Ammon's horn (tissue), 1 donor: ENCODE results near the gene PCDHGA6.
A peak's percentile ranks its signal among the peaks of the same experiment; 100 is the strongest.
"Not testable (repeated sequence)": the region's sequence is repeated elsewhere in the genome, so short reads cannot be mapped to it uniquely, and the experiment has no call there.

Experiments
- DNase-seq: peaks from one replicate; pipeline ENCODE4 v3.0.0-alpha.2; 2016; ENCODE audit warnings: low spot score

The PCDHGA6 gene

GRCh38 chr5:141394401-141395187, 20.9 kb downstream of the PCDHGA6 start:
- DNase-seq, result not testable (repeated sequence)

- not testable (repeated sequence) for DNase-seq
Measured at GRCh38 chr5:141397756-141398551, 24.3 kb downstream of the PCDHGA6 start, which contains the start of gene PCDHGB5. PCDHGB5 (plus strand) TSS chr5:141397947; CDS start chr5:141398128, 181 bp downstream.

- DNase-seq, result no peak
Measured at GRCh38 chr5:141398608-141399007, 24.9 kb downstream of the PCDHGA6 start.

- DNase-seq, result no peak
Measured at GRCh38 chr5:141399555-141400258, 26.0 kb downstream of the PCDHGA6 start.

- DNase-seq, result peak; percentile 11
Measured at GRCh38 chr5:141402553-141403243, 29.0 kb downstream of the PCDHGA6 start, which contains the start of gene PCDHGA9. PCDHGA9 (plus strand) TSS chr5:141402778; CDS start chr5:141402953, 175 bp downstream.

- no peak for DNase-seq
Measured at GRCh38 chr5:141403387-141403786, 29.7 kb downstream of the PCDHGA6 start.

- not testable (repeated sequence) for DNase-seq
Measured at GRCh38 chr5:141407790-141408505, 34.3 kb downstream of the PCDHGA6 start, which contains the start of gene PCDHGB6. PCDHGB6 (plus strand) TSS chr5:141408021; CDS start chr5:141408203, 182 bp downstream.

GRCh38 chr5:141409598-141410306, 36.1 kb downstream of the PCDHGA6 start:
- no peak for DNase-seq

- DNase-seq, result no peak
Measured at GRCh38 chr5:141411575-141411974, 37.9 kb downstream of the PCDHGA6 start.

- DNase-seq, result no peak
Measured at GRCh38 chr5:141412854-141413539, 39.3 kb downstream of the PCDHGA6 start, which contains the start of gene PCDHGA10. PCDHGA10 (plus strand) TSS chr5:141412987; CDS start chr5:141413176, 189 bp downstream.

- no peak for DNase-seq
Measured at GRCh38 chr5:141413540-141414069, 39.9 kb downstream of the PCDHGA6 start.

GRCh38 chr5:141414548-141415274, 41.0 kb downstream of the PCDHGA6 start:
- DNase-seq, result not testable (repeated sequence)

GRCh38 chr5:141415275-141415618, 41.6 kb downstream of the PCDHGA6 start:
- DNase-seq, result not testable (repeated sequence)

- peak; percentile 51 for DNase-seq
Measured at GRCh38 chr5:141417494-141418172, 43.9 kb downstream of the PCDHGA6 start, which contains the start of gene PCDHGB7. PCDHGB7 (plus strand) TSS chr5:141417677; CDS start chr5:141417860, 183 bp downstream.

GRCh38 chr5:141419074-141419880, 45.6 kb downstream of the PCDHGA6 start:
- no peak for DNase-seq

- no peak for DNase-seq
Measured at GRCh38 chr5:141420855-141421488, 47.3 kb downstream of the PCDHGA6 start, which contains the start of gene PCDHGA11. PCDHGA11 (plus strand) TSS chr5:141421051; CDS start chr5:141421228, 177 bp downstream.
